ENCODE measurements around the gene FAM170B.

- TF ChIP-seq CTCF (IDR thresholded peaks at IDR 0.05; ENCODE audit: low read depth, low read length, poor library complexity, severe bottlenecking) = no peak
- no peak for TF ChIP-seq EZH2phosphoT487 (IDR thresholded peaks at IDR 0.05; ENCODE audit: borderline replicate concordance, low read length)
These were observed 5.4 kb upstream of the FAM170B start for GRCh38 chr10:49139028-49139845.
